Breast epithelium (tissue), 4 donors: ENCODE results near the gene BAG3. TPM values are rescaled to one million over a fixed set of nuclear protein-coding genes. Genes with fewer than 3 reads are reported as not detected.
"Not testable (repeated sequence)": the region's sequence is repeated elsewhere in the genome, so short reads cannot be mapped to it uniquely, and the experiment has no call there.

ENCODE experiments used
- DNase-seq, 2 donors: peaks; one replicate each; pipeline ENCODE4 v3.0.0-alpha.2; 2019; ENCODE audit warnings: low spot score in 2 of 2
- H3K27ac ChIP-seq, 2 donors: fragments of 200-600 bp; sonication (generic) in 1 of 2; one replicate each; pipeline ENCODE4 v1.5.1; 2016 to 2019; ENCODE audit warnings: mild to moderate bottlenecking in 1 of 2
- H3K27me3 ChIP-seq, 2 donors: fragments of 200-600 bp; sonication (generic) in 1 of 2; one replicate each; pipeline versions ENCODE4 v1.5.1 to v1.6.0; 2017 to 2019; ENCODE audit warnings: control low read depth in 1 of 2, mild to moderate bottlenecking in 1 of 2
- H3K36me3 ChIP-seq: fragments of 200-600 bp; one replicate; pipeline ENCODE4 v1.5.1; 2019
- H3K4me1 ChIP-seq, 2 donors: fragments of 200-600 bp; sonication (generic); one replicate each; pipeline ENCODE4 v1.5.1; 2016 to 2019; ENCODE audit warnings: control low read depth in 1 of 2
- H3K4me3 ChIP-seq, 3 donors: fragments of 200-600 bp; sonication (generic); 1 replicate in 2 of 3; 2 replicates in 1 of 3; pipeline ENCODE4 v1.5.1; 2016 to 2019; ENCODE audit warnings: mild to moderate bottlenecking in 3 of 3, moderate library complexity in 2 of 3
- H3K9me3 ChIP-seq, 2 donors: fragments of 200-600 bp; sonication (generic) in 1 of 2; one replicate each; pipeline ENCODE4 v1.5.1; 2016 to 2019; ENCODE audit warnings: control low read depth in 1 of 2
- POLR2A ChIP-seq: fragments of 450-650 bp; IDR thresholded peaks from one replicate; pipeline ENCODE4 v1.6.1; 2016; ENCODE audit warnings: antibody characterized with exemption, mild to moderate bottlenecking, moderate library complexity
- POLR2AphosphoS5 ChIP-seq, 3 donors: sonication (generic); formaldehyde crosslinking; IDR thresholded peaks; one replicate each; pipeline ENCODE4 v1.6.1; 2017; ENCODE audit warnings: antibody characterized with exemption in 3 of 3
- intact Hi-C: fragments of 100-400 bp; cut with DNase I; formaldehyde crosslinking; loops from one replicate; pipeline ENCODE4 v1.15.1; 2023; ENCODE audit warnings: low total_unique reads
- total RNA-seq, 3 donors: library from RNA; depleted of rRNA; stranded (reverse); fragments of >200 nt; gene quantifications; one replicate each; pipeline ENCODE4 v1.1.0, GENCODE V29; 2016
- TF ChIP-seq, protein P1 (sequence below), 3 donors: fragments of 450-650 bp; IDR thresholded peaks; one replicate each; pipeline ENCODE4 v1.5.1; 2016 to 2017; ENCODE audit warnings: antibody characterized with exemption in 3 of 3, mild to moderate bottlenecking in 3 of 3, moderate library complexity in 3 of 3

Gene BAG3
- total RNA-seq, 3 donors from 2014 or later, result 17.1 to 29.9 (median 23.9) TPM

DNA sequence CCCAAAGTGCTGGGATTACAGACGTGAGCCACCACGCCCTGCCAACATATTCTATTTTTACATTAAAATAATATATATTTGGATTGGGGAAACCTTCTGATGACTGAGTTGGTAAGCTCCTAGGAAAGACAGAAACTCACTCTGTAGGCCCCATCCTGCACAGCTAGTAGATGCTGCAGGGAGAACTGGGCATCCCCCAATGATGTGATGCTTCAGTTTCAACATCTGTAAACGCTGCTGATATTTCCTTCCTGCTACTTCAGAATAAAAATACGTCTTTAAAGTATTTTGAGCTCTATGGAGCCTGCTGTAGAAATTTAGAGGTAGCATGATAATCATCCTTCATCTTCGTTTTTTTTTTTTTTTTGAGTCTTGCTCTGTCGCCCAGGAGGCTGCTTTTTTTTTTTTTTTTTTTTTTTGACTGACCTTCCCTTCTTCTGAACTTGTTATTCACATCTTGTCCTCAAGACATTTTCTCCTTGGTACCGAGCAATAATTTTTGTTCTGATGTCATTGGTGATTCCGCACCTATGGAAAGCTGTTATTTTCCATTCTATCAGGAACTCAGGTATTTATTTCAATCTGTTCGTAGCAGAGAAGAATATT, 52.8 kb downstream of the BAG3 start:
- no peaks in the 10 kb centered on the region for H3K27me3 ChIP-seq
- TF ChIP-seq POLR2A (no peak), POLR2AphosphoS5 (IDR thresholded peaks at IDR 0.05) (no peak)
- TF ChIP-seq, protein P1, sequence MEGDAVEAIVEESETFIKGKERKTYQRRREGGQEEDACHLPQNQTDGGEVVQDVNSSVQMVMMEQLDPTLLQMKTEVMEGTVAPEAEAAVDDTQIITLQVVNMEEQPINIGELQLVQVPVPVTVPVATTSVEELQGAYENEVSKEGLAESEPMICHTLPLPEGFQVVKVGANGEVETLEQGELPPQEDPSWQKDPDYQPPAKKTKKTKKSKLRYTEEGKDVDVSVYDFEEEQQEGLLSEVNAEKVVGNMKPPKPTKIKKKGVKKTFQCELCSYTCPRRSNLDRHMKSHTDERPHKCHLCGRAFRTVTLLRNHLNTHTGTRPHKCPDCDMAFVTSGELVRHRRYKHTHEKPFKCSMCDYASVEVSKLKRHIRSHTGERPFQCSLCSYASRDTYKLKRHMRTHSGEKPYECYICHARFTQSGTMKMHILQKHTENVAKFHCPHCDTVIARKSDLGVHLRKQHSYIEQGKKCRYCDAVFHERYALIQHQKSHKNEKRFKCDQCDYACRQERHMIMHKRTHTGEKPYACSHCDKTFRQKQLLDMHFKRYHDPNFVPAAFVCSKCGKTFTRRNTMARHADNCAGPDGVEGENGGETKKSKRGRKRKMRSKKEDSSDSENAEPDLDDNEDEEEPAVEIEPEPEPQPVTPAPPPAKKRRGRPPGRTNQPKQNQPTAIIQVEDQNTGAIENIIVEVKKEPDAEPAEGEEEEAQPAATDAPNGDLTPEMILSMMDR (IDR thresholded peaks at IDR 0.05), result no peak
- intact Hi-C loops, result no loop called here
- no peak overlapping the region for H3K4me3 ChIP-seq
- H3K27ac ChIP-seq, result no peak overlapping the region
- no peaks in the 10 kb centered on the region for H3K36me3 ChIP-seq
- no peak for DNase-seq
- H3K9me3 ChIP-seq, result no peaks in the 10 kb centered on the region
- H3K4me1 ChIP-seq, result no peaks in the 10 kb centered on the region

DNA sequence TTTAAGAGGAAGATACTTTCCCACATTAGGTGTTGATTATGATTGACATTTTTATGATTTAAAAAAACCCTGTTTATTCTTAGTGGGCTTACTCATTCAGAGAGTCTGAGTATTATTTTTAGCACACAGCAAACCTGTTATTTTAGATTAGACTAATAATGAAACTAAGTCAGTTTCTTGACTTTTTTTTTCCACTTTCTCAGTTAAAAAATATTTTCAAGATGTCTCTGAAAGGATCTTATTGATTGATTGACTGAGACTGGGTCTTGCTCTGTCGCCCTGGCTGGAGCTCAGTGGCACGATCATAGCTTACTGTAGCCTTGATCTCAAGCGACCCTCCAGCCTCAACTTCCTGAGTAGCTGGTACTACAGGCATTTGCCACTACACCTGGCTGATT, 54.3 kb downstream of the BAG3 start:
- Histone ChIP-seq H3K27ac (no peak overlapping the region), H3K9me3 (no peaks in the 10 kb centered on the region), H3K4me3 (no peak overlapping the region), H3K27me3 (no peaks in the 10 kb centered on the region), H3K36me3 (no peaks in the 10 kb centered on the region), H3K4me1 (no peaks in the 10 kb centered on the region)
- intact Hi-C loops, result no loop called here
- DNase-seq, result no peak
- no peak for TF ChIP-seq POLR2AphosphoS5 (IDR thresholded peaks at IDR 0.05)
- TF ChIP-seq, protein P1 (IDR thresholded peaks at IDR 0.05), result no peak
- TF ChIP-seq POLR2A, result no peak

DNA sequence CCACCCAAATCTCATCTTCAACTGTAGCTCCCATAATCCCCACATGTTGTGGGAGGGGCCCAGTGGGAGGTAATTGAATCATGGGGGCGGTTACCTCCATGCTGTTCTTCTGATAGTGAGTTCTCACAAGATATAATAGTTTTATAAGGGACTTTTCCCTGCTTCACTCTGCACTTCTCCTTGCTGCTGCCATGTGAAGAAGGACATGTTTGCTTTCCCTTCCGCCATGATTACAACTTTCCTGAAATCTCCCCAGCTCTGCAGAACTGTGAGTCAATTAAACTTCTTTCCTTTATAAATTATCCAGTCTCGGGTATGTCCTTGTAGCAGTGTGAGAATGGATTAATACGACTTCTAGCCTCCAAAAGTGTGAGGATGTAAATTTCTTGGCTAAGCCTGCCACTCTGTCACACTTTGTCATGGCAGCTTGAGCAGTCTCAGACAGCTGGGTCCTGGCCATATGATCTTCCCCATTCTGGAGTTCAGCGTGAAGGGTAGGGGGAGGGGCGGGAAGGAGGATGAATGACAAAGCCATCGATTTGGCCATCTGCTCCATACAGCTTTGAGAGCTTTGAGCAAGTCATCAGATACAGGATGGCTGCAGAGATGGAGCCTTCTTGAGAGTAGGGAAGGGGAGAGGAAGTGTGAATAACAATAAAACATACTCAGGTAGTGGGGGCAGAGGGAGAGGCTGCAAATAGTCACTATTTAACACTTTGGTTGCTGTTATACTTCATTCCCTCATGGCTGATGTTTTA, 55.5 kb downstream of the BAG3 start:
- H3K27ac ChIP-seq, result no peak overlapping the region
- no peak for DNase-seq

DNA sequence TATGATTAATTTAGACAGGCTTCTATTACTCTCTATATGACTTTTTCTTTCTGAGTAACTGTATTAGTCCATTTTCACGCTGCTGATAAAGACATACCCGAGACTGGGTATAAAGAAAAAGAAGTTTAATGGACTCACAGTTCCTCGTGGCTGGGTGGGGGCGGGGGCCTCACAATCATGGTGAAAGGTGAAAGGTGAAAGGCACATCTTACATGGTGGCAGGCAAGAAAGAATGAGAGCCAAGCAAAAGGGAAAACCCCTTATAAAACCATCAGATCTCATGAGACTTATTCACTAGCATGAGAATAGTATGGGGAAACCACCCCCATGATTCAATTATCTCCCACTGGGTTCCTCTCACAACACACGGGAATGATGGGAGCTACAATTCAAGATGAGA, 56.2 kb downstream of the BAG3 start:
- H3K27ac ChIP-seq, H3K36me3 ChIP-seq, intact Hi-C loops, DNase-seq, H3K9me3 ChIP-seq, H3K4me3 ChIP-seq, H3K4me1 ChIP-seq, H3K27me3 ChIP-seq: not testable (repeated sequence)

More for the DNA sequence above, 55.5 kb downstream of the BAG3 start:
- Histone ChIP-seq H3K9me3 (no peaks in the 10 kb centered on the region), H3K27me3 (no peaks in the 10 kb centered on the region), H3K36me3 (no peaks in the 10 kb centered on the region), H3K4me1 (no peaks in the 10 kb centered on the region), H3K4me3 (no peak overlapping the region)
- intact Hi-C loops, result no loop called here
- TF ChIP-seq, protein P1 (IDR thresholded peaks at IDR 0.05), result no peak
- TF ChIP-seq POLR2AphosphoS5 (IDR thresholded peaks at IDR 0.05), result no peak
- no peak for TF ChIP-seq POLR2A

DNA sequence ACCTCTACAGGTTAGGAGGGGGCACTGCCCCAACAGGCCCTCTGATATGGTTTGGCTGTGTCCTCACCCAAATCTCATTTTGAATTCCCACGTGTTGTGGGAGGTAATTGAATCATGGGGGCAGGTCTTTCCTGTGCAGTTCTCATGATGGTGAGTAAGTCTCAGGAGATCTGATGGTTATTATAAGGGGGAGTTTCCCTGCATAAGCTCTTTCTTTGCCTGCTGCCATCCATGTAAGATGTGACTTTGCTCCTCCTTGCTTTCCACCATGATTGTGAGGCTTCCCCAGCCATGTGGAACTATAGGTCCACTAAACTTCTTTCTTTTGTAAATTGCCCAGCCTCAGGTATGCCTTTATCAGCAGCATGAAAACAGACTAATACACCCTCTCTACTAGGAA, 59.8 kb downstream of the BAG3 start:
- H3K4me3 ChIP-seq, H3K36me3 ChIP-seq, H3K4me1 ChIP-seq, H3K27ac ChIP-seq, DNase-seq, intact Hi-C loops, H3K9me3 ChIP-seq, H3K27me3 ChIP-seq: not testable (repeated sequence)

DNA sequence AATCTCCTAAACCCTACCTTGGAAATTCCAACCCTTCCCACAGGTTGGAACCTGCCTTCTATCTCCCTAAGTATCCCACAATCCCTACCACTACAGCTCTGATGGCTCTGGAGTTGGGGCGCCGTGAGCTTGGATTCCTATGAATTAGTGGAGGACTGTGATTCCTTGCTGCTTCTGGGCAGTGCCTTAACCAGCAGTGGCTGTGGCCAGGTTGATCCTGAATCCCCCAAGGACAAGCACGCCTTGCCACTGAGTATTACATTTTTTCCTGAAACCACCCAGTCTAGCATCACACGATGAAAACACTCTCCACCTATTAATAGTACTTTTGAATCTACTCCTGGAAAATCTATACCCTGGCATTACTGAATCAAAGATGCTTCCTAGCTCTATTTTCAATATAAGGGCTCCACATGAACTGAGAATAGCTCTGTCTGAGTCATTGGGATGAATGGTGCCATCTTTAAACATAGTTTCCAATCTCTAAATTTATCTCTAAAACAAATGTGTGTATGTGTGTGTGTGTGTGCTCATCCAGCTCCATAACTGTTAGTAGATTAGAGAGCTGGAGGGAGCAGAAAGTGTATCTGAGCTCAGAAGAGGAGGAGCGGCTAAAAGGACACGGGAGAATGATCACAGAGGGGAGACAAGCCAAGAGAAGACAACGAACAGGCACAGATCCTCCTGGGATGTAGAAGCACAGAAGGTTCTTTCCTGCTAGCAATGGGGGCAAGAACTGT, 62.7 kb downstream of the BAG3 start:
- DNase-seq, result no peak
- TF ChIP-seq, protein P1 (IDR thresholded peaks at IDR 0.05), result no peak
- TF ChIP-seq POLR2A (no peak), POLR2AphosphoS5 (IDR thresholded peaks at IDR 0.05) (no peak)
- Histone ChIP-seq H3K4me1 (no peaks in the 10 kb centered on the region), H3K36me3 (no peaks in the 10 kb centered on the region), H3K27me3 (no peaks in the 10 kb centered on the region), H3K9me3 (no peaks in the 10 kb centered on the region), H3K4me3 (no peak overlapping the region), H3K27ac (no peak overlapping the region)
- intact Hi-C loops, result no loop called here
